NCI-H187 treated with DMSO at 0.1 percent for 48 hours (cell line): ENCODE data around the gene DRAXIN.

Experiments used
- DNase-seq: peaks from one replicate; lab custom pipeline; 2025; lab: John Stamatoyannopoulos, UW

The DRAXIN gene

GRCh38 chr1:11691302-11691914 lies at the start of gene DRAXIN:
DRAXIN (plus strand) TSS chr1:11691710; CDS start chr1:11706259, 14,549 bp downstream.
- DNase-seq: no peak

GRCh38 chr1:11641776-11642305 lies 49.7 kb upstream of the DRAXIN start:
- DNase-seq: no peak

- peak; percentile 19 for DNase-seq
Observed at GRCh38 chr1:11642418-11643017, 49.0 kb upstream of the DRAXIN start.

- no peak for DNase-seq
Observed at GRCh38 chr1:11643782-11644181, 47.7 kb upstream of the DRAXIN start.

GRCh38 chr1:11645270-11645669 lies 46.2 kb upstream of the DRAXIN start:
- no peak for DNase-seq

- DNase-seq: peak; percentile 39
Observed at GRCh38 chr1:11645670-11646265, 45.7 kb upstream of the DRAXIN start.

- no peak for DNase-seq
Observed at GRCh38 chr1:11646317-11646716, 45.2 kb upstream of the DRAXIN start.

GRCh38 chr1:11647333-11647732 lies 44.2 kb upstream of the DRAXIN start:
- DNase-seq: no peak

GRCh38 chr1:11648039-11648438 lies 43.5 kb upstream of the DRAXIN start:
- DNase-seq: no peak

- no peak for DNase-seq
Observed at GRCh38 chr1:11648732-11649158, 42.8 kb upstream of the DRAXIN start.

GRCh38 chr1:11649237-11649623 lies 42.3 kb upstream of the DRAXIN start:
- DNase-seq: no peak

- DNase-seq: no peak
Observed at GRCh38 chr1:11649624-11650330, 41.7 kb upstream of the DRAXIN start.

- no peak for DNase-seq
Observed at GRCh38 chr1:11650331-11650991, 41.0 kb upstream of the DRAXIN start.

- no peak for DNase-seq
Observed at GRCh38 chr1:11651017-11651416, 40.5 kb upstream of the DRAXIN start.

- DNase-seq: no peak
Observed at GRCh38 chr1:11652203-11652780, 39.2 kb upstream of the DRAXIN start.

- no peak for DNase-seq
Observed at GRCh38 chr1:11653101-11653860, 38.2 kb upstream of the DRAXIN start.

GRCh38 chr1:11653861-11654136 lies 37.7 kb upstream of the DRAXIN start:
- no peak for DNase-seq

- no peak for DNase-seq
Observed at GRCh38 chr1:11654137-11654938, 37.2 kb upstream of the DRAXIN start, which contains the start of the genes FBXO2 and FBXO44. FBXO2 (minus strand) TSS chr1:11654429; CDS start chr1:11654340, 89 bp downstream. FBXO44 (plus strand) TSS chr1:11654877; CDS start chr1:11655836, 959 bp downstream.

- no peak for DNase-seq
Observed at GRCh38 chr1:11654939-11655808, 36.3 kb upstream of the DRAXIN start.
